NCI-H1092 treated with DMSO at 0.1 percent for 48 hours (cell line): ENCODE data around the gene CYP17A1.
"Not testable (repeated sequence)": the region's sequence is repeated elsewhere in the genome, so short reads cannot be mapped to it uniquely, and the experiment has no call there.

Experiments used
- DNase-seq: peaks from one replicate; lab custom pipeline; 2025; lab: John Stamatoyannopoulos, UW

The CYP17A1 gene

GRCh38 chr10:102837230-102837721 lies at the start of gene CYP17A1:
Gene CYP17A1 (minus strand): TSS chr10:102837413. CDS start chr10:102837361, 52 bp downstream.
- DNase-seq = peak; percentile 31

GRCh38 chr10:102880256-102880655 lies 43.0 kb upstream of the CYP17A1 start:
- no peak for DNase-seq

GRCh38 chr10:102878629-102879028 lies 41.4 kb upstream of the CYP17A1 start:
- DNase-seq = no peak

GRCh38 chr10:102876747-102877153 lies 39.5 kb upstream of the CYP17A1 start:
- DNase-seq = no peak

- DNase-seq = no peak
Measured at GRCh38 chr10:102872163-102872562, 35.0 kb upstream of the CYP17A1 start.

GRCh38 chr10:102870221-102870620 lies 33.0 kb upstream of the CYP17A1 start:
- no peak for DNase-seq

GRCh38 chr10:102869258-102870198 lies 32.3 kb upstream of the CYP17A1 start, which contains the start of gene AS3MT:
Gene AS3MT (plus strand): TSS chr10:102869470. CDS start chr10:102869593, 123 bp downstream.
- DNase-seq = peak; percentile 37

GRCh38 chr10:102868911-102869257 lies 31.7 kb upstream of the CYP17A1 start:
- no peak for DNase-seq

GRCh38 chr10:102865620-102866019 lies 28.4 kb upstream of the CYP17A1 start:
- DNase-seq = no peak

GRCh38 chr10:102863660-102864059 lies 26.4 kb upstream of the CYP17A1 start:
- DNase-seq = no peak

- peak; percentile 44 for DNase-seq
Measured at GRCh38 chr10:102859911-102860310, 22.7 kb upstream of the CYP17A1 start.

GRCh38 chr10:102856758-102857424 lies 19.7 kb upstream of the CYP17A1 start:
- DNase-seq = no peak

GRCh38 chr10:102855731-102856436 lies 18.7 kb upstream of the CYP17A1 start:
- not testable (repeated sequence) for DNase-seq

- not testable (repeated sequence) for DNase-seq
Measured at GRCh38 chr10:102853237-102853636, 16.0 kb upstream of the CYP17A1 start.

- no peak for DNase-seq
Measured at GRCh38 chr10:102850025-102850518, 12.9 kb upstream of the CYP17A1 start.

GRCh38 chr10:102845352-102845902 lies 8.2 kb upstream of the CYP17A1 start:
- no peak for DNase-seq

GRCh38 chr10:102844190-102844776 lies 7.1 kb upstream of the CYP17A1 start:
- DNase-seq = not testable (repeated sequence)

GRCh38 chr10:102843139-102843538 lies 5.9 kb upstream of the CYP17A1 start:
- not testable (repeated sequence) for DNase-seq

GRCh38 chr10:102841827-102842345 lies 4.7 kb upstream of the CYP17A1 start:
- DNase-seq = no peak

GRCh38 chr10:102838276-102838927 lies 1.2 kb upstream of the CYP17A1 start:
- not testable (repeated sequence) for DNase-seq
